Stimulated activated CD8-positive, alpha-beta memory T cell treated with anti-CD3 and anti-CD28 coated beads, Interleukin-12 subunit alpha, Interleukin-12 subunit beta, amount 100 ng/mL, for 24 hours (primary cell): Measurements from ENCODE around the gene TOM1L1.
"Not testable (repeated sequence)": the region's sequence is repeated elsewhere in the genome, so short reads cannot be mapped to it uniquely, and the experiment has no call there.

ENCODE experiments used
- DNase-seq: peaks from one replicate; pipeline ENCODE4 v3.0.0-alpha.2; 2020; ENCODE audit errors: extremely low read depth

Gene TOM1L1

GRCh38 chr17:54900457-54901229, at the start of gene TOM1L1:
Gene TOM1L1 (plus strand): TSS chr17:54900852. CDS start chr17:54900866, 14 bp downstream.
- DNase-seq: no peak

GRCh38 chr17:54859187-54859586, 41.5 kb upstream of the TOM1L1 start:
- DNase-seq: no peak

GRCh38 chr17:54860617-54861470, 39.8 kb upstream of the TOM1L1 start:
- DNase-seq: no peak

GRCh38 chr17:54861471-54861983, 39.1 kb upstream of the TOM1L1 start:
- DNase-seq: no peak

GRCh38 chr17:54863176-54863575, 37.5 kb upstream of the TOM1L1 start:
- DNase-seq: no peak

GRCh38 chr17:54864070-54864469, 36.6 kb upstream of the TOM1L1 start:
- DNase-seq: no peak

- DNase-seq: no peak
Measured at GRCh38 chr17:54864636-54865356, 35.9 kb upstream of the TOM1L1 start.

- no peak for DNase-seq
Measured at GRCh38 chr17:54867634-54868033, 33.0 kb upstream of the TOM1L1 start.

- DNase-seq: no peak
Measured at GRCh38 chr17:54870671-54871175, 29.9 kb upstream of the TOM1L1 start.

- not testable (repeated sequence) for DNase-seq
Measured at GRCh38 chr17:54875906-54876305, 24.7 kb upstream of the TOM1L1 start.

GRCh38 chr17:54876656-54877195, 23.9 kb upstream of the TOM1L1 start:
- DNase-seq: no peak

GRCh38 chr17:54881255-54881972, 19.2 kb upstream of the TOM1L1 start:
- DNase-seq: no peak

GRCh38 chr17:54882371-54882770, 18.3 kb upstream of the TOM1L1 start:
- no peak for DNase-seq

- no peak for DNase-seq
Measured at GRCh38 chr17:54882950-54883349, 17.7 kb upstream of the TOM1L1 start.

- no peak for DNase-seq
Measured at GRCh38 chr17:54883939-54884338, 16.7 kb upstream of the TOM1L1 start.

- DNase-seq: no peak
Measured at GRCh38 chr17:54887787-54888186, 12.9 kb upstream of the TOM1L1 start.

- no peak for DNase-seq
Measured at GRCh38 chr17:54888254-54888653, 12.4 kb upstream of the TOM1L1 start.

GRCh38 chr17:54888981-54889380, 11.7 kb upstream of the TOM1L1 start:
- no peak for DNase-seq

GRCh38 chr17:54891176-54891821, 9.4 kb upstream of the TOM1L1 start:
- DNase-seq: no peak

GRCh38 chr17:54892360-54892759, 8.3 kb upstream of the TOM1L1 start:
- DNase-seq: no peak
